A549 (cell line): ENCODE results near the gene GOSR2. TPM values are rescaled to one million over a fixed set of nuclear protein-coding genes. Genes with fewer than 3 reads are reported as not detected.
A peak's percentile ranks its signal among the peaks of the same experiment; 100 is the strongest.
"Not testable (repeated sequence)": the region's sequence is repeated elsewhere in the genome, so short reads cannot be mapped to it uniquely, and the experiment has no call there.

Experiments
- ATAC-seq, 2 experiments: fragments of 200-7000 bp in 1 of 2; fragments of >200 bp in 1 of 2; cut with Nextera tagmentation in 1 of 2; cut with Tn5 transposase in 1 of 2; 3 replicates each; pipeline versions ENCODE4 v1.8.0 to v1.9.1; 2018 to 2020; ENCODE audit warnings: mild to moderate bottlenecking in 1 of 2, moderate library complexity in 1 of 2
- CTCF ChIA-PET: fragments of 300-600 bp; sonication (Branson Sonifier 250); formaldehyde crosslinking; extraction: SDS; loops from one replicate; lab custom pipeline; 2021; ENCODE audit warnings: antibody characterized with exemption, inconsistent platforms; lab: Yijun Ruan, JAX
- POLR2A ChIA-PET: fragments of 350-600 bp; formaldehyde crosslinking; extraction: SDS; loops from one replicate; lab custom pipeline; 2021; ENCODE audit warnings: antibody characterized with exemption, inconsistent platforms; lab: Yijun Ruan, JAX
- DNase-seq, 2 experiments: peaks; one replicate each; pipeline versions ENCODE4 v3.0.0 to v3.0.0-alpha.2; 2011 to 2016; ENCODE audit warnings: low read depth in 1 of 2, low spot score in 1 of 2
- FAIRE-seq: peaks from 2 replicates; lab custom pipeline; 2011; peaks lifted over from hg19 to GRCh38; lab: Jason Lieb, UNC
- H3K27ac ChIP-seq, 2 experiments: fragments of >200 bp; sonication (Bioruptor Twin); formaldehyde crosslinking; 3 replicates each; pipeline ENCODE4 v1.5.1; 2016 to 2017
- H3K4me1 ChIP-seq: fragments of >200 bp; sonication (Bioruptor Twin); formaldehyde crosslinking; 3 replicates; pipeline ENCODE4 v1.6.1; 2016
- H3K4me2 ChIP-seq: fragments of >200 bp; sonication (Bioruptor Twin); formaldehyde crosslinking; 3 replicates; pipeline ENCODE4 v1.6.1; 2016
- H3K4me3 ChIP-seq: fragments of >200 bp; sonication (Bioruptor Twin); formaldehyde crosslinking; 3 replicates; pipeline ENCODE4 v1.5.1; 2016
- H3K9me3 ChIP-seq: fragments of >200 bp; sonication (Bioruptor Twin); formaldehyde crosslinking; 3 replicates; pipeline ENCODE4 v1.6.1; 2016
- GATA3 ChIP-seq: IDR thresholded peaks from 2 replicates; pipeline ENCODE4 v1.6.1; 2012; ENCODE audit warnings: borderline replicate concordance
- HEYL ChIP-seq: fragments of 250-450 bp; sonication (Bioruptor Pico); IDR thresholded peaks from 2 replicates; pipeline ENCODE4 v1.8.0; 2021; ENCODE audit warnings: mild to moderate bottlenecking, moderate library complexity
- KDM1A ChIP-seq: fragments of 200-600 bp; sonication (generic); IDR thresholded peaks from 2 replicates; pipeline ENCODE4 v1.6.1; 2016; ENCODE audit warnings: low read depth, mild to moderate bottlenecking
- NPAS2 ChIP-seq: fragments of 250-450 bp; sonication (Bioruptor Pico); IDR thresholded peaks from 2 replicates; pipeline ENCODE4 v1.8.0; 2022; ENCODE audit warnings: mild to moderate bottlenecking, moderate library complexity, borderline replicate concordance
- RCOR1 ChIP-seq: fragments of 150-350 bp; IDR thresholded peaks from 2 replicates; pipeline ENCODE4 v1.6.1; 2014; ENCODE audit warnings: antibody characterized with exemption, low read length, low read depth
- SMC3 ChIP-seq: fragments of >200 bp; sonication (Bioruptor Twin); formaldehyde crosslinking; IDR thresholded peaks from 3 replicates; pipeline ENCODE4 v1.6.1; 2018; ENCODE audit warnings: inconsistent platforms
- WGBS: methylation state at CpG from one replicate; pipeline ENCODE4 v1.1.6; 2017; ENCODE audit errors: missing lambda C conversion rate; 5-methylcytosine and 5-hydroxymethylcytosine counted together
- polyA plus RNA-seq, 4 experiments: library from polyadenylated mRNA; depleted of rRNA in 3 of 4; stranded (reverse); fragments of >200 nt; fragmentation: RNase III in 1 of 4; extraction: RNeasy Plus Mini Kit Qiagen cat#74134 plus additional on column Dnase treatment in 1 of 4; gene quantifications; 2 replicates in 3 of 4; 3 replicates in 1 of 4; pipeline ENCODE4 v1.2.3, GENCODE V29; 2011 to 2017
- TF ChIP-seq, protein P1 (sequence below): fragments of 250-450 bp; sonication (Bioruptor Pico); IDR thresholded peaks from 2 replicates; pipeline ENCODE4 v1.5.0; 2021; ENCODE audit warnings: mild to moderate bottlenecking, moderate library complexity, borderline replicate concordance
- TF ChIP-seq, protein P2 (sequence below): fragments of >200 bp; sonication (Bioruptor Twin); formaldehyde crosslinking; IDR thresholded peaks from 2 replicates; pipeline ENCODE4 v1.6.1; 2016
- TF ChIP-seq, protein P3 (sequence below): fragments of 450-650 bp; IDR thresholded peaks from 2 replicates; pipeline ENCODE4 v1.6.1; 2014; ENCODE audit warnings: antibody characterized with exemption

Gene GOSR2
- polyA plus RNA-seq, 2 of the 4 experiments (the other 2 are of a cell fraction), result 36.9 to 68.3 TPM

DNA sequence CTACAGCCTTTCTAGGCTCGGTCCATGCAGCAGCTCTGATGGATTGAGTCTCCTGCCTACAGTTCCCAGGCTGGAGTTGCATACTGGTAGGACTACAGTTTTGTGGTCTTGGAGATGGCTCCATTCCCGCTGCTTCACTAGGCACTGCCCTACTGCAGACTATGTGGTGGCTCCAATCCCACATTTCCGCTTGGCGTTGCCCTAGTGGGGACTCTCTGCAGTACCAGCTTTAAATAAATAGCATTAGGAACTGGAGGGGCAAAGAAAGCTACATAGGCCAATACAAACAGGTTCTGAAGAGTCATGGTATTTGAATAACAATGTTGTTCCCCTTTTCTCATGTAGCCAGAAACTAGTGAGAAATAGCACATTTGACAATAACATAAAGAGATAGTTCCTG, 5.4 kb upstream of the GOSR2 start (continued):
- TF ChIP-seq, protein P1, sequence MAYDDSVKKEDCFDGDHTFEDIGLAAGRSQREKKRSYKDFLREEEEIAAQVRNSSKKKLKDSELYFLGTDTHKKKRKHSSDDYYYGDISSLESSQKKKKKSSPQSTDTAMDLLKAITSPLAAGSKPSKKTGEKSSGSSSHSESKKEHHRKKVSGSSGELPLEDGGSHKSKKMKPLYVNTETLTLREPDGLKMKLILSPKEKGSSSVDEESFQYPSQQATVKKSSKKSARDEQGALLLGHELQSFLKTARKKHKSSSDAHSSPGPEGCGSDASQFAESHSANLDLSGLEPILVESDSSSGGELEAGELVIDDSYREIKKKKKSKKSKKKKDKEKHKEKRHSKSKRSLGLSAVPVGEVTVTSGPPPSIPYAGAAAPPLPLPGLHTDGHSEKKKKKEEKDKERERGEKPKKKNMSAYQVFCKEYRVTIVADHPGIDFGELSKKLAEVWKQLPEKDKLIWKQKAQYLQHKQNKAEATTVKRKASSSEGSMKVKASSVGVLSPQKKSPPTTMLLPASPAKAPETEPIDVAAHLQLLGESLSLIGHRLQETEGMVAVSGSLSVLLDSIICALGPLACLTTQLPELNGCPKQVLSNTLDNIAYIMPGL, result no peak
- TF ChIP-seq, all 56 proteins: peak for 0

DNA sequence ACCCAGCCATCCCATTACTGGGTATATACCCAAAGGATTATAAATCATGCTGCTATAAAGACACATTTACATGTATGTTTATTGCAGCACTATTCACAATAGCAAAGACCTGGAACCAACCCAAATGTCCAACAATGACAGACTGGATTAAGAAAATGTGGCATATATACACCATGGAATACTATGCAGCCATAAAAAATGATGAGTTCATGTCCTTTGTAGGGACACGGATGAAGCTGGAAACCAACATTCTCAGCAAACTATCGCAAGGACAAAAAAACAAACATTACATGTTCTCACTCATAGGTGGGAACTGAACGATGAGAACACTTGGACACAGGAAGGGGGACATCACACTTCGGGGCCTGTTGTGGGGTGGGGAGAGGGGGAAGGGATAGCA, 998 bp upstream of the GOSR2 start:
- ATAC-seq, DNase-seq, H3K9me3 ChIP-seq, FAIRE-seq, POLR2A ChIA-PET: not testable (repeated sequence)
- H3K27ac ChIP-seq, result peak overlapping the region; percentile 91 to 94; a peak in 4 of 6 replicates
- H3K4me3 ChIP-seq, result peak overlapping the region; percentile 92
- peak overlapping the region; percentile 85 for H3K4me2 ChIP-seq
- CTCF ChIA-PET, result interaction anchor here (9.0 kb wide), 1 partner anchor 20 kb away, joined by 68 read pairs; no protein-coding TSS in a partner anchor
- TF ChIP-seq KDM1A, result peak; percentile 46; the same call in 1 of the 2 replicates
- 64% methylated on average over 4 of the region's 4 CpGs for whole genome bisulfite sequencing
- H3K4me1 ChIP-seq, result peaks cover 17% of the 10 kb centered on the region

DNA sequence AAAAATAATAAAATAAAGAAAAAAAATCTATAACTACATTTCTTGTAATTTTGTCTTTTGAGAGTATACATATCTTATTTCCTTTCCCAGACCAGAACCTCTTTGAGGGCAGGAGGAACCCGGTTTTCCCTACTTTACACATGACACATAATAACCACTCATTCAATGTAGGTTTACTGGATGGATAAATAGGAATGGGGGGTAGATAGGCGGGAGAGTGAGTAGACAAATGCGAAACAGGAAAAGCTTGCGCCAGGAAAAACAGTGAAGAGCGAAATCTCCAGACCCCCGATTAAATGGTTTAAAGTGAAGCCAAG, 515 bp upstream of the GOSR2 start:
- DNase-seq (no peak), ATAC-seq (peak; percentile 59 to 61), FAIRE-seq (no peak)
- H3K4me3 ChIP-seq, result peak overlapping the region; percentile 92
- WGBS, result under 1% methylated on average over 6 of the region's 6 CpGs
- ChIA-PET CTCF (interaction anchor here (9.0 kb wide), 1 partner anchor 19 kb away, joined by 68 read pairs; no protein-coding TSS in a partner anchor), POLR2A (no interaction called here)
- H3K9me3 ChIP-seq, result no peaks in the 10 kb centered on the region
- peaks cover 17% of the 10 kb centered on the region for H3K4me1 ChIP-seq
- peak overlapping the region; percentile 85 for H3K4me2 ChIP-seq
- no peak for TF ChIP-seq GATA3
- TF ChIP-seq, protein P2, sequence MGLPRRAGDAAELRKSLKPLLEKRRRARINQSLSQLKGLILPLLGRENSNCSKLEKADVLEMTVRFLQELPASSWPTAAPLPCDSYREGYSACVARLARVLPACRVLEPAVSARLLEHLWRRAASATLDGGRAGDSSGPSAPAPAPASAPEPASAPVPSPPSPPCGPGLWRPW, result no peak
- TF ChIP-seq SMC3, result no peak
- TF ChIP-seq HEYL (CRISPR knock-in tag), result no peak
- TF ChIP-seq RCOR1, result no peak
- TF ChIP-seq, protein P1, result no peak
- TF ChIP-seq, protein P3, sequence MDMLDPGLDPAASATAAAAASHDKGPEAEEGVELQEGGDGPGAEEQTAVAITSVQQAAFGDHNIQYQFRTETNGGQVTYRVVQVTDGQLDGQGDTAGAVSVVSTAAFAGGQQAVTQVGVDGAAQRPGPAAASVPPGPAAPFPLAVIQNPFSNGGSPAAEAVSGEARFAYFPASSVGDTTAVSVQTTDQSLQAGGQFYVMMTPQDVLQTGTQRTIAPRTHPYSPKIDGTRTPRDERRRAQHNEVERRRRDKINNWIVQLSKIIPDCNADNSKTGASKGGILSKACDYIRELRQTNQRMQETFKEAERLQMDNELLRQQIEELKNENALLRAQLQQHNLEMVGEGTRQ, result no peak
- no peak for TF ChIP-seq NPAS2 (CRISPR knock-in tag)
- TF ChIP-seq, all 56 proteins: peak for 0
- H3K27ac ChIP-seq, result peak overlapping the region; percentile 91 to 94

DNA sequence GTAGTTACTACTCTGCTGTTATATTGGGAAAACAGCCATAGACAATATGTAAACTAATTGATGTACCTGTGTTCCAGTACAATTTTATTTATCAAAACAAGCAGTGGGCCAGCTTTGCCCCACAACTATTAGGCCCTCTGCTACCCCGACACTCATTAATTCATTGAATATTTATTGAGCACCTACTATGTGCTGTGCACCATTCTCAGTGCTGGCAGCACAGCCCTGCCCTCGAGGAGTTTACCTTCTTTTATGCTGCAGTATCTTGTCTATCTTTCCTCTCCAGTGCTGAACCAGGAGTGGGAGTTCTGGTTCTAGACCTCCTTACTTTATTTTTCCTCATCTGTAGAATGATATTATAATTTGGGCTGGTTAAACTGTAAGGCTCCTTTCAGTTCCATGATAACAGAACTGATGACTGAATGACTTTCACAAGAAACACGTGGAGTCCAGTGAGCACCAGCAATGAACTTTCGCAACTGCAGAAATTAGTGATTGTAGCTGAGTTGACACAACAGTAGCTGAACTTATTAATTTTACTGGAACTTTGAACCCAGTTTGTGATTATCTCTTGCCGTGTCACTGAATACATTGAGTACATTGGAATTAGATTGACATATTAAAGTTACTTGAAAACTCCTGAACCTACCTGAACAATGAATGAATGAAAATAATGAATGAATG, 2.4 kb downstream of the GOSR2 start:
- H3K9me3 ChIP-seq, result no peaks in the 10 kb centered on the region
- peak overlapping the region; percentile 85; the same call in 2 of the 3 replicates for H3K4me2 ChIP-seq
- no peak overlapping the region for H3K4me3 ChIP-seq
- ATAC-seq (no peak), DNase-seq (no peak), FAIRE-seq (no peak)
- TF ChIP-seq KDM1A, result no peak
- ChIA-PET CTCF (interaction anchor here (0.9 to 4.6 kb wide), 4 partner anchors 15 to 76 kb away, joined by 4 to 24 read pairs (median 10); no protein-coding TSS in a partner anchor), POLR2A (no interaction called here)
- WGBS, result 69% methylated on average over 5 of the region's 5 CpGs
- no peak overlapping the region for H3K27ac ChIP-seq
- peaks cover 20% of the 10 kb centered on the region for H3K4me1 ChIP-seq
